Purkinje cell (primary cell): ENCODE data around the gene OR5J2. TPM values are rescaled to one million over a fixed set of nuclear protein-coding genes. Genes with fewer than 3 reads are reported as not detected.

ENCODE experiments used
- polyA plus RNA-seq: library from polyadenylated mRNA; unstranded; fragments of >200 nt; fragmentation: Nextera tagmentation; gene quantifications from 2 replicates; pipeline ENCODE4 v1.2.1, GENCODE V29; 2014

The OR5J2 gene
- not detected in 2 replicates for polyA plus RNA-seq

GRCh38 chr11:56176318-56176717, at the start of gene OR5J2:
TSS of gene OR5J2 (plus strand) at chr11:56176618. CDS start at chr11:56176618, 0 bp downstream.

GRCh38 chr11:56140151-56140661, 36.2 kb upstream of the OR5J2 start, which contains the start of gene OR8J3:
TSS of gene OR8J3 (minus strand) at chr11:56140201. CDS start at chr11:56137718, 2,483 bp downstream.

DNA sequence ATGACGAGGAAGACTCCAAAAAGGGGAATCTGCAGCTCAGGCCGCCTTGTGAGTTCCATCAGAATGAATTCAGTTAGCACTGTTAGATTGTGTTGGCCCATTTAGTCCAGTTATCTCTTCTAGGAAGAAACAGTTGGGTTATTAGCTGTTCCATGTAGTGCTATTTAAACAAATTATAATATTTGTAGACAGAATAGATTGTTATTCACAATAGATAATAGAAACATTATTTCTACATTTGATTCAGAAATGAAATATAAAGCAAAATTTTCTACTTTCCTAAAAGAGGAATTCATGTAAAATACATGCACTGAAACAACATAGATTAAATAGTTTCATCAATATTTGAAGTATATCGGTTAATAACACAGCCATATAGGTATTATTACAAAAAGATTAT, 16.2 kb upstream of the OR5J2 start, which contains the start of gene OR8K5:
Gene OR8K5, minus strand, starts transcription at position 101 of the 400 bp plus-strand sequence. Its CDS starts 0 bp downstream, at position 101.

Other genes with a start within 250 kb of the OR5J2 start
- gene OR5I1, start 240.2 kb upstream of the OR5J2 start, polyA plus RNA-seq, result not detected in 2 replicates
- not detected in 2 replicates for gene OR10AG1, start 206.7 kb upstream of the OR5J2 start, polyA plus RNA-seq
- not detected in 2 replicates for gene OR5F1, start 182.0 kb upstream of the OR5J2 start, polyA plus RNA-seq
- not detected in 2 replicates for gene OR5AS1, start 149.0 kb upstream of the OR5J2 start, polyA plus RNA-seq
- not detected in 2 replicates for gene OR8I2, start 83.3 kb upstream of the OR5J2 start, polyA plus RNA-seq
- not detected in 2 replicates for gene OR8H2, start 72.9 kb upstream of the OR5J2 start, polyA plus RNA-seq
- gene OR8H3, start 54.2 kb upstream of the OR5J2 start, polyA plus RNA-seq, result not detected in 2 replicates
- not detected in 2 replicates for gene OR8J3, start 36.4 kb upstream of the OR5J2 start, polyA plus RNA-seq
- gene OR8K5, start 16.3 kb upstream of the OR5J2 start, polyA plus RNA-seq, result not detected in 2 replicates
- gene OR5T2, start 57.6 kb downstream of the OR5J2 start, polyA plus RNA-seq, result not detected in 2 replicates
- not detected in 2 replicates for gene OR5T3, start 75.6 kb downstream of the OR5J2 start, polyA plus RNA-seq
- gene OR5T1, start 97.5 kb downstream of the OR5J2 start, polyA plus RNA-seq, result not detected in 2 replicates
- not detected in 2 replicates for gene OR8H1, start 115.6 kb downstream of the OR5J2 start, polyA plus RNA-seq
- gene OR8K3, start 138.5 kb downstream of the OR5J2 start, polyA plus RNA-seq, result not detected in 2 replicates
- gene OR8K1, start 169.4 kb downstream of the OR5J2 start, polyA plus RNA-seq, result not detected in 2 replicates
- gene OR8J1, start 177.7 kb downstream of the OR5J2 start, polyA plus RNA-seq, result not detected in 2 replicates
- not detected in 2 replicates for gene OR8U1, start 199.0 kb downstream of the OR5J2 start, polyA plus RNA-seq
- gene OR5AL1, start 236.1 kb downstream of the OR5J2 start, polyA plus RNA-seq, result not detected in 2 replicates